HG03135 (cell line): ENCODE results near the gene CRYBG1.

Experiments
- ATAC-seq: cut with Tn5 transposase; IDR thresholded peaks from one replicate; pipeline ENCODE4 v1.9.1; 2021; ENCODE audit warnings: mild to moderate bottlenecking, moderate library complexity; ENCODE audit not compliant: unreplicated experiment

Gene CRYBG1

GRCh38 chr6:106360410-106360988 lies at the start of gene CRYBG1:
CRYBG1 (plus strand) TSS chr6:106360717; CDS start chr6:106360909, 192 bp downstream.
- ATAC-seq, result no peak

- no peak for ATAC-seq
Measured at GRCh38 chr6:106315765-106316374, 44.6 kb upstream of the CRYBG1 start.

GRCh38 chr6:106316375-106316766 lies 44.1 kb upstream of the CRYBG1 start:
- no peak for ATAC-seq

GRCh38 chr6:106318061-106318460 lies 42.5 kb upstream of the CRYBG1 start:
- no peak for ATAC-seq

GRCh38 chr6:106318851-106319250 lies 41.7 kb upstream of the CRYBG1 start:
- ATAC-seq, result no peak

- no peak for ATAC-seq
Measured at GRCh38 chr6:106321940-106322339, 38.6 kb upstream of the CRYBG1 start.

- no peak for ATAC-seq
Measured at GRCh38 chr6:106324726-106325335, 35.7 kb upstream of the CRYBG1 start.

- ATAC-seq, result peak; percentile 92
Measured at GRCh38 chr6:106325336-106326178, 35.0 kb upstream of the CRYBG1 start, which contains the start of gene ATG5. ATG5 (minus strand) TSS chr6:106325760; CDS start chr6:106316208, 9,552 bp downstream.

GRCh38 chr6:106334646-106335448 lies 25.7 kb upstream of the CRYBG1 start:
- peak; percentile 58 for ATAC-seq

- ATAC-seq, result peak; percentile 71
Measured at GRCh38 chr6:106339334-106340029, 21.0 kb upstream of the CRYBG1 start.

GRCh38 chr6:106347219-106347618 lies 13.3 kb upstream of the CRYBG1 start:
- ATAC-seq, result no peak

- ATAC-seq, result no peak
Measured at GRCh38 chr6:106356378-106356777, 4.1 kb upstream of the CRYBG1 start.

- ATAC-seq, result no peak
Measured at GRCh38 chr6:106359959-106360409, 533 bp upstream of the CRYBG1 start.

- no peak for ATAC-seq
Measured at GRCh38 chr6:106360989-106361430, 493 bp downstream of the CRYBG1 start.

GRCh38 chr6:106363401-106364138 lies 3.1 kb downstream of the CRYBG1 start:
- no peak for ATAC-seq

GRCh38 chr6:106369739-106370138 lies 9.2 kb downstream of the CRYBG1 start:
- no peak for ATAC-seq

- ATAC-seq, result no peak
Measured at GRCh38 chr6:106370639-106371038, 10.1 kb downstream of the CRYBG1 start.

GRCh38 chr6:106372838-106373501 lies 12.5 kb downstream of the CRYBG1 start:
- no peak for ATAC-seq
